Activated naive CD4-positive, alpha-beta T cell treated with anti-CD3 and anti-CD28 coated beads, Interleukin-2, amount 50 U/mL, for 24 hours (primary cell): ENCODE results near the gene C1orf185.
A peak's percentile ranks its signal among the peaks of the same experiment; 100 is the strongest.
"Not testable (repeated sequence)": the region's sequence is repeated elsewhere in the genome, so short reads cannot be mapped to it uniquely, and the experiment has no call there.

Experiments used
- H3K27ac Mint-ChIP-seq: one replicate; pipeline ENCODE4 v1.8.0; 2021; ENCODE audit warnings: mild to moderate bottlenecking, mixed read lengths
- H3K27me3 Mint-ChIP-seq: one replicate; pipeline ENCODE4 v1.8.0; 2021; ENCODE audit warnings: mixed read lengths
- H3K36me3 Mint-ChIP-seq: one replicate; pipeline ENCODE4 v1.8.0; 2021; ENCODE audit warnings: mixed read lengths
- H3K4me1 Mint-ChIP-seq: one replicate; pipeline ENCODE4 v1.8.0; 2021; ENCODE audit warnings: mixed read lengths
- H3K4me3 Mint-ChIP-seq: one replicate; pipeline ENCODE4 v1.8.0; 2021; ENCODE audit warnings: mild to moderate bottlenecking, mixed read lengths
- H3K9me3 Mint-ChIP-seq: one replicate; pipeline ENCODE4 v1.8.0; 2021; ENCODE audit warnings: mixed read lengths

The C1orf185 gene

GRCh38 chr1:51168936-51169335 is 66.9 kb downstream of the C1orf185 start:
- no peaks in the 10 kb centered on the region for H3K27me3 Mint-ChIP-seq
- H3K9me3 Mint-ChIP-seq = no peaks in the 10 kb centered on the region
- H3K27ac Mint-ChIP-seq = no peak overlapping the region
- H3K4me1 Mint-ChIP-seq = peaks cover 14% of the 10 kb centered on the region
- H3K4me3 Mint-ChIP-seq = no peak overlapping the region
- no peaks in the 10 kb centered on the region for H3K36me3 Mint-ChIP-seq

GRCh38 chr1:51170342-51170741 is 68.3 kb downstream of the C1orf185 start:
- no peak overlapping the region for H3K4me3 Mint-ChIP-seq
- peaks cover 14% of the 10 kb centered on the region for H3K4me1 Mint-ChIP-seq
- peaks cover 4% of the 10 kb centered on the region for H3K27me3 Mint-ChIP-seq
- no peaks in the 10 kb centered on the region for H3K36me3 Mint-ChIP-seq
- no peak overlapping the region for H3K27ac Mint-ChIP-seq
- no peaks in the 10 kb centered on the region for H3K9me3 Mint-ChIP-seq

- H3K4me1 Mint-ChIP-seq = peaks cover 13% of the 10 kb centered on the region
- no peak overlapping the region for H3K27ac Mint-ChIP-seq
- H3K4me3 Mint-ChIP-seq = no peak overlapping the region
- H3K9me3 Mint-ChIP-seq = no peaks in the 10 kb centered on the region
- peaks cover 13% of the 10 kb centered on the region for H3K27me3 Mint-ChIP-seq
- no peaks in the 10 kb centered on the region for H3K36me3 Mint-ChIP-seq
Observed at GRCh38 chr1:51172811-51173210, 70.8 kb downstream of the C1orf185 start.

- Mint-ChIP-seq H3K9me3 (no peaks in the 10 kb centered on the region), H3K27me3 (peaks cover 13% of the 10 kb centered on the region), H3K36me3 (no peaks in the 10 kb centered on the region), H3K4me3 (no peak overlapping the region), H3K4me1 (peaks cover 3% of the 10 kb centered on the region), H3K27ac (peak overlapping the region; percentile 49)
Observed at GRCh38 chr1:51175278-51175677, 73.2 kb downstream of the C1orf185 start.

GRCh38 chr1:51177988-51178387 is 76.0 kb downstream of the C1orf185 start:
- not testable (repeated sequence) for H3K4me3 Mint-ChIP-seq, H3K9me3 Mint-ChIP-seq, H3K4me1 Mint-ChIP-seq, H3K27ac Mint-ChIP-seq, H3K36me3 Mint-ChIP-seq
- H3K27me3 Mint-ChIP-seq = peaks cover 15% of the 10 kb centered on the region

- no peaks in the 10 kb centered on the region for H3K9me3 Mint-ChIP-seq
- H3K27me3 Mint-ChIP-seq = peaks cover 2% of the 10 kb centered on the region
- no peaks in the 10 kb centered on the region for H3K4me1 Mint-ChIP-seq
- no peaks in the 10 kb centered on the region for H3K36me3 Mint-ChIP-seq
- no peak overlapping the region for H3K27ac Mint-ChIP-seq
- H3K4me3 Mint-ChIP-seq = no peak overlapping the region
Observed at GRCh38 chr1:51188230-51188629, 86.2 kb downstream of the C1orf185 start.

- Mint-ChIP-seq H3K9me3 (no peaks in the 10 kb centered on the region), H3K27ac (no peak overlapping the region), H3K27me3 (no peaks in the 10 kb centered on the region), H3K36me3 (no peaks in the 10 kb centered on the region), H3K4me3 (no peak overlapping the region), H3K4me1 (no peaks in the 10 kb centered on the region)
Observed at GRCh38 chr1:51189421-51190073, 87.5 kb downstream of the C1orf185 start.

- H3K27ac Mint-ChIP-seq = no peak overlapping the region
- no peaks in the 10 kb centered on the region for H3K27me3 Mint-ChIP-seq
- H3K4me1 Mint-ChIP-seq = no peaks in the 10 kb centered on the region
- H3K36me3 Mint-ChIP-seq = no peaks in the 10 kb centered on the region
- no peaks in the 10 kb centered on the region for H3K9me3 Mint-ChIP-seq
- no peak overlapping the region for H3K4me3 Mint-ChIP-seq
Observed at GRCh38 chr1:51190961-51191360, 88.9 kb downstream of the C1orf185 start.

- H3K27ac Mint-ChIP-seq = no peak overlapping the region
- H3K4me1 Mint-ChIP-seq = no peaks in the 10 kb centered on the region
- no peaks in the 10 kb centered on the region for H3K27me3 Mint-ChIP-seq
- H3K36me3 Mint-ChIP-seq = no peaks in the 10 kb centered on the region
- no peak overlapping the region for H3K4me3 Mint-ChIP-seq
- no peaks in the 10 kb centered on the region for H3K9me3 Mint-ChIP-seq
Observed at GRCh38 chr1:51192213-51192843, 90.3 kb downstream of the C1orf185 start.

- Mint-ChIP-seq H3K4me3 (no peak overlapping the region), H3K27me3 (no peaks in the 10 kb centered on the region), H3K4me1 (no peaks in the 10 kb centered on the region), H3K27ac (no peak overlapping the region), H3K9me3 (no peaks in the 10 kb centered on the region), H3K36me3 (no peaks in the 10 kb centered on the region)
Observed at GRCh38 chr1:51193564-51193963, 91.5 kb downstream of the C1orf185 start.
